ENCODE results near the gene FILIP1L.

The FILIP1L gene

DNA sequence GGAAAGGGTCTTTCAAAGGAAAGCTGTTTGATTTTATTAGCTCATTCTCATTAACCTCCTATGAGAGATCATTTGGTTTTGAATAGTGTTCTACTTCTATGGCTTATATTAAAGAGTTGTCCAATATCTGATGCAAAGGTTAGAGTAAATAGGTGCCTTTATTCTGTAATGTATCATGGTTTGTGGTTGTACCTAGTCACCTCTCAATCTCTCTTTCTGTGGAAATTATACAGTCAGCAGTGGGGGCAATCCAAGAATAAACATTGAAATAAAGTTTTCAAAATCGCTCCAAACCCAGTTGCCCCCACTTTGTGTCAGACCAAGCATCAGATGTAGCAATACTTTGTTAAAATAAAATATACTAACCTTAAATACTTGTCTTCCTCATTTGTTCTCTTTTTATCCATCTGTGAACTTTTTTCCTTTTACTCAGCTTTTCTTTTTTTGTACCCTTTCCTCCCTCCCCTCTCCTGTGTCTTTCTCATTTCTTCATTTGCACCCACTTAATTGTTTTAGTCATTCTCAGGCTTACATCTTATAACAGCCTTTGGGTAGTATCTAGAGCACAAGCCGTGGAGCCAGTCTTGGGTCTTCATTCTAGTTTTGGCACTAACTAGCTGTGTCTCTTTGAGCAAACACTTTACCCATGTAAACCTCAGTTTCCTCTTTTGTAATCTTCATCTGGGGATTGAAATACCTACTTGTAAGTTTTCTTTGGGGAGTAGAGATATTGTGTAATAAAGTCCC, 279.9 kb downstream of the FILIP1L start:
- Histone ChIP-seq H3K4me3 (ENCODE audit: low read depth in 1 of 2, low read length in 2 of 2) (no peak overlapping the region), H3K79me2 (ENCODE audit: insufficient read depth, low read length) (peaks cover 5% of the 10 kb centered on the region; the same call in 1 of the 2 replicates), H3K27me3 (ENCODE audit: insufficient read depth, low read length, poor library complexity) (no peaks in the 10 kb centered on the region), H3K27ac (ENCODE audit: low read length) (no peak overlapping the region), H4K20me1 (ENCODE audit: insufficient read depth, low read length) (peaks cover 23% of the 10 kb centered on the region), H3K9me3 (ENCODE audit: insufficient read depth, low read length, severe bottlenecking) (no peaks in the 10 kb centered on the region), H2AFZ (ENCODE audit: low read depth, low read length) (no peak overlapping the region), H3K9ac (ENCODE audit: low read depth, low read length) (no peak overlapping the region), H3K4me1 (ENCODE audit: insufficient read depth, low read length) (no peaks in the 10 kb centered on the region), H3K36me3 (ENCODE audit: insufficient read depth, low read length) (no peaks in the 10 kb centered on the region), H3K4me2 (ENCODE audit: insufficient read depth, low read length) (no peak overlapping the region)
- TF ChIP-seq, protein P1, sequence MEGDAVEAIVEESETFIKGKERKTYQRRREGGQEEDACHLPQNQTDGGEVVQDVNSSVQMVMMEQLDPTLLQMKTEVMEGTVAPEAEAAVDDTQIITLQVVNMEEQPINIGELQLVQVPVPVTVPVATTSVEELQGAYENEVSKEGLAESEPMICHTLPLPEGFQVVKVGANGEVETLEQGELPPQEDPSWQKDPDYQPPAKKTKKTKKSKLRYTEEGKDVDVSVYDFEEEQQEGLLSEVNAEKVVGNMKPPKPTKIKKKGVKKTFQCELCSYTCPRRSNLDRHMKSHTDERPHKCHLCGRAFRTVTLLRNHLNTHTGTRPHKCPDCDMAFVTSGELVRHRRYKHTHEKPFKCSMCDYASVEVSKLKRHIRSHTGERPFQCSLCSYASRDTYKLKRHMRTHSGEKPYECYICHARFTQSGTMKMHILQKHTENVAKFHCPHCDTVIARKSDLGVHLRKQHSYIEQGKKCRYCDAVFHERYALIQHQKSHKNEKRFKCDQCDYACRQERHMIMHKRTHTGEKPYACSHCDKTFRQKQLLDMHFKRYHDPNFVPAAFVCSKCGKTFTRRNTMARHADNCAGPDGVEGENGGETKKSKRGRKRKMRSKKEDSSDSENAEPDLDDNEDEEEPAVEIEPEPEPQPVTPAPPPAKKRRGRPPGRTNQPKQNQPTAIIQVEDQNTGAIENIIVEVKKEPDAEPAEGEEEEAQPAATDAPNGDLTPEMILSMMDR (IDR thresholded peaks at IDR 0.05; ENCODE audit: borderline replicate concordance, extremely low read depth, low read length, poor library complexity, severe bottlenecking): no peak
- no peak for TF ChIP-seq EZH2 (IDR thresholded peaks at IDR 0.05; ENCODE audit: borderline replicate concordance, low read depth, low read length, severe bottlenecking)
- no peak for DNase-seq
- ATAC-seq (ENCODE audit: insufficient read depth, low read depth): no peak

DNA sequence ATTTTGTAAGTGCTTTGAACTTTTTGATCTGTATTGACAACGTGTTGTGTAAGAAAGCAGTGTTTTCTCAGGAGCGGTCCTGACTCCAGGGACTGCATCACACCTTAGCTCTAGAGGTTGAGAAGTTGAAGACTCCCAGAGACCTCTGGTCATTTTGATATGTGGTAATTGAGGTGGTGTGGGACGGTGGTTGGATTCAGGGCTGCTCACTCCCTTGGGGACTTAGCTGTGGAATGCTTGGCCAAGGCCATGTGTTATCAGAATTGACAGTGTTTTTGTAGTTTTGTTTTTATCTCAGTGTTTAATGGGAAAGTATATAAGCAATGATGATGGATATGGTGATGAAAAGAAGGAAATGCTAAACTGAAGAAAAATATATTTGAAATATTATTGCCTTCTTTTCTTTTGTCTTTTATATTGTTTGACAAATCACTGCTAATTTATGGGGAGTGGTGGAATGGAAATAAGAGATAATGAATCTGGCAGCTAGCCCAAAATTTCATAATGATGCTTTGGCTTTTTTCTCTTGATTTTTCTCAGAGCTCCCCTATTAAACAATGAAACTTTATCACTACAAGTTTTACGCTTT, 280.6 kb downstream of the FILIP1L start:
- Histone ChIP-seq H3K79me2 (ENCODE audit: insufficient read depth, low read length) (peaks cover 5% of the 10 kb centered on the region; the same call in 1 of the 2 replicates), H3K9me3 (ENCODE audit: insufficient read depth, low read length, severe bottlenecking) (no peaks in the 10 kb centered on the region), H3K27me3 (ENCODE audit: insufficient read depth, low read length, poor library complexity) (no peaks in the 10 kb centered on the region), H3K4me1 (ENCODE audit: insufficient read depth, low read length) (no peaks in the 10 kb centered on the region), H3K4me2 (ENCODE audit: insufficient read depth, low read length) (no peak overlapping the region), H4K20me1 (ENCODE audit: insufficient read depth, low read length) (peaks cover 20% of the 10 kb centered on the region), H2AFZ (ENCODE audit: low read depth, low read length) (no peak overlapping the region), H3K36me3 (ENCODE audit: insufficient read depth, low read length) (no peaks in the 10 kb centered on the region), H3K9ac (ENCODE audit: low read depth, low read length) (no peak overlapping the region), H3K27ac (ENCODE audit: low read length) (no peak overlapping the region), H3K4me3 (ENCODE audit: low read depth in 1 of 2, low read length in 2 of 2) (no peak overlapping the region)
- DNase-seq: no peak
- no peak for TF ChIP-seq EZH2 (IDR thresholded peaks at IDR 0.05; ENCODE audit: borderline replicate concordance, low read depth, low read length, severe bottlenecking)
- ATAC-seq (ENCODE audit: insufficient read depth, low read depth): no peak

DNA sequence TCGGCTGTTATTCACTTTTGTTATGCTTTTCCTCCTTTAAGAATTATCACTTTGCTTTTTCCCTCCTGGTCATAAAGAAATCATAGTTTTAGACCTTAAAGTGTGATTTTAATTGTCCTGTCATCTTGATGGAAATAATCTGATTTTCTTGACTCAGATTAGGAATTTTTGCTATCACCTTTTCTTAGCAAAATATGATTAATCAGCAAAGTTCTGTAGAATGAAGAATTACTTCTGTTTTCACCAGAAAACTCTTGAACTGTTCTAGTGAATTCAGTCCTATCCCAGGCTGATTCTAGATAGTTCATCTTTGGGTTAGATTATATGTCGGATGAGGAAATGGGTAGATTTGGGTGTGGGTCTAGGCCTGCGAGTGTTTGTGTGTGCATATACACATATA, 284.5 kb downstream of the FILIP1L start:
- H4K20me1 ChIP-seq (ENCODE audit: insufficient read depth, low read length): peaks cover 13% of the 10 kb centered on the region
- no peak overlapping the region for H3K4me2 ChIP-seq (ENCODE audit: insufficient read depth, low read length)
- H3K4me3 ChIP-seq (ENCODE audit: low read depth in 1 of 2, low read length in 2 of 2): no peak overlapping the region
- no peak for ATAC-seq (ENCODE audit: insufficient read depth, low read depth)
- no peak overlapping the region for H3K27ac ChIP-seq (ENCODE audit: low read length)
- no peak for DNase-seq
- H3K9ac ChIP-seq (ENCODE audit: low read depth, low read length): no peak overlapping the region
- H2AFZ ChIP-seq (ENCODE audit: low read depth, low read length): no peak overlapping the region
- H3K36me3 ChIP-seq (ENCODE audit: insufficient read depth, low read length): no peaks in the 10 kb centered on the region
- no peaks in the 10 kb centered on the region for H3K9me3 ChIP-seq (ENCODE audit: insufficient read depth, low read length, severe bottlenecking)
- no peak for TF ChIP-seq EZH2 (IDR thresholded peaks at IDR 0.05; ENCODE audit: borderline replicate concordance, low read depth, low read length, severe bottlenecking)
- TF ChIP-seq, protein P1 (IDR thresholded peaks at IDR 0.05; ENCODE audit: borderline replicate concordance, extremely low read depth, low read length, poor library complexity, severe bottlenecking): no peak
- peaks cover 8% of the 10 kb centered on the region; the same call in 1 of the 2 replicates for H3K79me2 ChIP-seq (ENCODE audit: insufficient read depth, low read length)
- H3K27me3 ChIP-seq (ENCODE audit: insufficient read depth, low read length, poor library complexity): no peaks in the 10 kb centered on the region
- H3K4me1 ChIP-seq (ENCODE audit: insufficient read depth, low read length): no peaks in the 10 kb centered on the region

DNA sequence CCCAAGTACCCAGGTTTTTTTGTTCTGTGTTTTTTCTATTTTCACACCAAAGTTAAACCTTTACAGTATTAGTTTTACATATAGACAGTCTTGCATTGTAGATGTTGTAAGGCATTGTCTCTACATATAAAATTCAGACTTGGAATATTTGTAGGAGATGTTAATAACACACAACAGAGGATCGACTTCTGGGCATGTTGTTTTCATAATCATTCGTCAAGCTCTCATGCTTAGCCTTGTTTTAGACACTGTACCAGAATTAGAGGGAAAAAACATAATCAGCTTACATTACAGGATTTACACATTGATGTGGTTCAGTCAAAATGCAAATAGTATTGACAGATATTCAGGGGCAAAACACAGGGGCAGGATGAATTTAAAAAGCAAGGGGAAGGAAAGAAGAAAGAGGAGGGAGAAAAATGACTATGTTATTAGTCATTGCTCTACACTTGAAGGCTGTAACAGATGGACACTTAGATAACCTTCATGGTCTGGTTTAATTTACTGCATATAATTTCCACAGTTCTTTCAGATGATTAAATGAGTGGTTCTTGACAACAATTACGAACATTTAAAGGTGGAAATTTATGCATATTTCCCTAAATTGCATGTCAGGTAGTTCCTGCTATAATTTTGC, 289.2 kb downstream of the FILIP1L start:
- Histone ChIP-seq H3K27me3 (ENCODE audit: insufficient read depth, low read length, poor library complexity) (no peaks in the 10 kb centered on the region), H3K79me2 (ENCODE audit: insufficient read depth, low read length) (peaks cover 6% of the 10 kb centered on the region; the same call in 1 of the 2 replicates), H3K27ac (ENCODE audit: low read length) (no peak overlapping the region), H4K20me1 (ENCODE audit: insufficient read depth, low read length) (peaks cover 2% of the 10 kb centered on the region; the same call in 1 of the 2 replicates), H3K9me3 (ENCODE audit: insufficient read depth, low read length, severe bottlenecking) (no peaks in the 10 kb centered on the region), H3K4me2 (ENCODE audit: insufficient read depth, low read length) (no peak overlapping the region), H3K36me3 (ENCODE audit: insufficient read depth, low read length) (no peaks in the 10 kb centered on the region), H3K4me3 (ENCODE audit: low read depth in 1 of 2, low read length in 2 of 2) (no peak overlapping the region), H3K4me1 (ENCODE audit: insufficient read depth, low read length) (no peaks in the 10 kb centered on the region), H2AFZ (ENCODE audit: low read depth, low read length) (no peak overlapping the region), H3K9ac (ENCODE audit: low read depth, low read length) (no peak overlapping the region)
- ATAC-seq (ENCODE audit: insufficient read depth, low read depth) (no peak), DNase-seq (no peak)
- TF ChIP-seq EZH2 (IDR thresholded peaks at IDR 0.05; ENCODE audit: borderline replicate concordance, low read depth, low read length, severe bottlenecking): no peak
- TF ChIP-seq, protein P1 (IDR thresholded peaks at IDR 0.05; ENCODE audit: borderline replicate concordance, extremely low read depth, low read length, poor library complexity, severe bottlenecking): no peak
